H9 (cell line): ENCODE data around the gene MTG1. TPM values are rescaled to one million over a fixed set of nuclear protein-coding genes. Genes with fewer than 3 reads are reported as not detected.

Experiments used
- DNase-seq: peaks from one replicate; pipeline ENCODE4 v3.0.0-alpha.2; 2017
- H2AFZ ChIP-seq: one replicate; pipeline ENCODE4 v1.6.1; 2013; ENCODE audit warnings: mild to moderate bottlenecking, low read length, control low read depth, moderate library complexity
- H2AK5ac ChIP-seq: 2 replicates; pipeline ENCODE4 v1.6.1; 2013; ENCODE audit warnings: low read length, control low read depth, mixed read lengths; ENCODE audit not compliant: insufficient read length
- H2BK120ac ChIP-seq: one replicate; pipeline ENCODE4 v1.6.1; 2013; ENCODE audit warnings: low read depth, mild to moderate bottlenecking, low read length, control low read depth, inconsistent platforms; ENCODE audit not compliant: poor library complexity, severe bottlenecking
- H2BK12ac ChIP-seq: 2 replicates; pipeline ENCODE4 v1.6.1; 2013; ENCODE audit warnings: low read length, control low read depth, mixed read lengths, low read depth; ENCODE audit not compliant: insufficient read length
- H2BK15ac ChIP-seq: 2 replicates; pipeline ENCODE4 v1.6.1; 2013; ENCODE audit warnings: low read depth, low read length, control low read depth
- H2BK20ac ChIP-seq: one replicate; pipeline ENCODE4 v1.6.1; 2013; ENCODE audit warnings: low read depth, mild to moderate bottlenecking, low read length, control low read depth, inconsistent platforms; ENCODE audit not compliant: poor library complexity, severe bottlenecking
- H2BK5ac ChIP-seq: 2 replicates; pipeline ENCODE4 v1.6.1; 2013; ENCODE audit warnings: low read length, control low read depth, mixed read lengths; ENCODE audit not compliant: insufficient read length
- H3K14ac ChIP-seq: 2 replicates; pipeline ENCODE4 v1.6.1; 2013; ENCODE audit warnings: low read length, control low read depth; ENCODE audit not compliant: insufficient read depth
- H3K18ac ChIP-seq: 2 replicates; pipeline ENCODE4 v1.6.1; 2013; ENCODE audit warnings: low read depth, mild to moderate bottlenecking, mixed read lengths, low read length, control low read depth; ENCODE audit not compliant: insufficient read length
- H3K23ac ChIP-seq: 2 replicates; pipeline ENCODE4 v1.6.1; 2013; ENCODE audit warnings: low read length, control low read depth, mixed read lengths, low read depth; ENCODE audit not compliant: insufficient read length
- H3K23me2 ChIP-seq: 2 replicates; pipeline ENCODE4 v1.6.1; 2013; ENCODE audit warnings: low read depth, mild to moderate bottlenecking, mixed read lengths, low read length, control low read depth; ENCODE audit not compliant: insufficient read length, poor library complexity, severe bottlenecking
- H3K27ac ChIP-seq: 2 replicates; pipeline ENCODE4 v1.5.1; 2013; ENCODE audit warnings: low read length, control low read depth, mixed read lengths, low read depth; ENCODE audit not compliant: insufficient read length
- H3K27me3 ChIP-seq: 2 replicates; pipeline ENCODE4 v1.6.1; 2013; ENCODE audit warnings: low read length, control low read depth, inconsistent platforms; ENCODE audit not compliant: insufficient read depth
- H3K4ac ChIP-seq: 2 replicates; pipeline ENCODE4 v1.6.1; 2013; ENCODE audit warnings: low read depth, mild to moderate bottlenecking, control low read depth, inconsistent platforms, low read length, moderate library complexity
- H3K4me1 ChIP-seq: 2 replicates; pipeline ENCODE4 v1.6.1; 2013; ENCODE audit warnings: low read length, control low read depth, inconsistent platforms; ENCODE audit not compliant: insufficient read depth
- H3K4me2 ChIP-seq: 2 replicates; pipeline ENCODE4 v1.6.1; 2013; ENCODE audit warnings: low read length, control low read depth, mixed read lengths; ENCODE audit not compliant: insufficient read length, insufficient read depth
- H3K56ac ChIP-seq: 2 replicates; pipeline ENCODE4 v1.6.1; 2013; ENCODE audit warnings: low read depth, mild to moderate bottlenecking, mixed read lengths, low read length, control low read depth; ENCODE audit not compliant: insufficient read length
- H3K79me1 ChIP-seq: 2 replicates; pipeline ENCODE4 v1.6.1; 2013; ENCODE audit warnings: low read depth, mild to moderate bottlenecking, moderate library complexity, low read length, control low read depth, inconsistent platforms; ENCODE audit not compliant: insufficient read depth, poor library complexity, severe bottlenecking
- H3K79me2 ChIP-seq: 2 replicates; pipeline ENCODE4 v1.6.1; 2013; ENCODE audit warnings: low read length, control low read depth, inconsistent platforms; ENCODE audit not compliant: insufficient read depth
- H3K9ac ChIP-seq: 2 replicates; pipeline ENCODE4 v1.6.1; 2013; ENCODE audit warnings: low read length, control low read depth, mixed read lengths; ENCODE audit not compliant: insufficient read length; ENCODE audit errors: extremely low read depth
- H3K9me3 ChIP-seq: one replicate; pipeline ENCODE4 v1.6.1; 2013; ENCODE audit warnings: low read depth, low read length, inconsistent platforms; ENCODE audit not compliant: control insufficient read depth
- H3T11ph ChIP-seq: one replicate; pipeline ENCODE4 v1.6.1; 2013; ENCODE audit warnings: mild to moderate bottlenecking, low read length, control low read depth, inconsistent platforms
- H4K20me1 ChIP-seq: one replicate; pipeline ENCODE4 v1.6.1; 2013; ENCODE audit not compliant: control insufficient read depth, insufficient read length, insufficient read depth
- H4K5ac ChIP-seq: 2 replicates; pipeline ENCODE4 v1.6.1; 2013; ENCODE audit warnings: low read depth, mild to moderate bottlenecking, mixed read lengths, low read length, control low read depth; ENCODE audit not compliant: insufficient read length
- H4K8ac ChIP-seq: replicated peaks from 2 replicates; pipeline ENCODE4 v1.6.1; 2013; ENCODE audit warnings: low read length, control low read depth, mixed read lengths, low read depth; ENCODE audit not compliant: insufficient read length
- H4K91ac ChIP-seq: 2 replicates; pipeline ENCODE4 v1.6.1; 2013; ENCODE audit warnings: low read depth, mild to moderate bottlenecking, moderate library complexity, mixed read lengths, low read length, control low read depth; ENCODE audit not compliant: insufficient read length
- H3K27ac Mint-ChIP-seq, 3 experiments: 2 replicates in 2 of 3; 3 replicates in 1 of 3; pipeline ENCODE4 v1.8.0; 2020 to 2021; ENCODE audit warnings: mixed read lengths in 3 of 3, mild to moderate bottlenecking in 1 of 3, moderate library complexity in 1 of 3
- H3K27me3 Mint-ChIP-seq: 2 replicates; pipeline ENCODE4 v1.8.0; 2021; ENCODE audit warnings: low read depth, mild to moderate bottlenecking, moderate library complexity, mixed read lengths
- H3K36me3 Mint-ChIP-seq, 3 experiments: 2 replicates in 2 of 3; 3 replicates in 1 of 3; pipeline ENCODE4 v1.8.0; 2020 to 2021; ENCODE audit warnings: low read depth in 3 of 3, mixed read lengths in 3 of 3; ENCODE audit not compliant: insufficient read depth in 1 of 3
- H3K4me1 Mint-ChIP-seq, 2 experiments: 2 replicates each; pipeline ENCODE4 v1.8.0; 2020; ENCODE audit warnings: mixed read lengths in 2 of 2
- H3K4me3 Mint-ChIP-seq, 2 experiments: 2 replicates in 1 of 2; 3 replicates in 1 of 2; pipeline ENCODE4 v1.8.0; 2020 to 2021; ENCODE audit warnings: mild to moderate bottlenecking in 2 of 2, mixed read lengths in 2 of 2, moderate library complexity in 1 of 2
- H3K9me3 Mint-ChIP-seq, 2 experiments: 2 replicates in 1 of 2; 3 replicates in 1 of 2; pipeline ENCODE4 v1.8.0; 2020; ENCODE audit warnings: mild to moderate bottlenecking in 2 of 2, mixed read lengths in 2 of 2, moderate library complexity in 1 of 2
- CTCF ChIP-seq: fragments of 200-600 bp; sonication (generic); conservative IDR thresholded peaks from 3 replicates; pipeline ENCODE4 v1.8.0; 2021; ENCODE audit warnings: antibody characterized with exemption, mild to moderate bottlenecking
- WGBS: extraction: QIAGEN DNeasy Blood & Tissue Kit; methylation state at CpG from one replicate; pipeline ENCODE4 v1.1.7; 2013; ENCODE audit warnings: missing lambda C conversion rate, low lambda C conversion rate, mixed read lengths; ENCODE audit not compliant: insufficient read length; ENCODE audit errors: extremely low coverage; 5-methylcytosine and 5-hydroxymethylcytosine counted together
- total RNA-seq: library from RNA; stranded (reverse); gene quantifications from 2 replicates; pipeline ENCODE4 v1.2.1, GENCODE V29; 2021

Gene MTG1
- total RNA-seq, 1 experiment from 2014 or later: 65.3 TPM

GRCh38 chr10:133422223-133422806 lies 28.4 kb downstream of the MTG1 start:
- no peak overlapping the region for H3K9ac ChIP-seq
- H3T11ph ChIP-seq: no peak overlapping the region
- no peak overlapping the region for H2BK15ac ChIP-seq
- WGBS: no CpG with 5 or more reads among the region's 16 CpGs
- no peak overlapping the region for H2BK5ac ChIP-seq
- peaks cover 4% of the 10 kb centered on the region for H4K20me1 ChIP-seq
- H4K5ac ChIP-seq: no peak overlapping the region
- H3K27ac ChIP-seq: no peak overlapping the region
- no peak overlapping the region for H2BK120ac ChIP-seq
- H3K4me3 Mint-ChIP-seq: peak overlapping the region in 1 of 2 experiments; percentile 40; a peak in 1 of 5 replicates
- H2AK5ac ChIP-seq: no peak overlapping the region
- H3K27me3 ChIP-seq: no peaks in the 10 kb centered on the region
- no peak overlapping the region for H2AFZ ChIP-seq
- peak; percentile 27 for DNase-seq
- peaks cover 11% of the 10 kb centered on the region for H3K27me3 Mint-ChIP-seq
- no peaks in the 10 kb centered on the region for H3K79me1 ChIP-seq
- H3K23ac ChIP-seq: no peak overlapping the region
- H3K27ac Mint-ChIP-seq: no peak overlapping the region
- H3K56ac ChIP-seq: no peak overlapping the region
- H3K9me3 Mint-ChIP-seq: no peaks in the 10 kb centered on the region
- no peak overlapping the region for H3K14ac ChIP-seq
- H3K9me3 ChIP-seq: no peaks in the 10 kb centered on the region
- H4K91ac ChIP-seq: no peak overlapping the region
- H3K4me2 ChIP-seq: no peak overlapping the region
- peaks cover 3% of the 10 kb centered on the region for H3K23me2 ChIP-seq
- no peak overlapping the region for H2BK12ac ChIP-seq
- no peaks in the 10 kb centered on the region for H3K4me1 ChIP-seq
- H3K79me2 ChIP-seq: no peaks in the 10 kb centered on the region
- TF ChIP-seq CTCF: no peak
- H4K8ac ChIP-seq: no peak overlapping the region
- peaks cover 3 to 17% (median 10%) of the 10 kb centered on the region in 3 experiments; a peak in 5 of 7 replicates for H3K36me3 Mint-ChIP-seq
- no peak overlapping the region for H3K4ac ChIP-seq
- H3K18ac ChIP-seq: no peak overlapping the region
- no peak overlapping the region for H2BK20ac ChIP-seq
- H3K4me1 Mint-ChIP-seq: no peaks in the 10 kb centered on the region
